Gastroesophageal sphincter (tissue), 4 donors: ENCODE measurements around the gene TMEM131L. TPM values are rescaled to one million over a fixed set of nuclear protein-coding genes. Genes with fewer than 3 reads are reported as not detected.
A peak's percentile ranks its signal among the peaks of the same experiment; 100 is the strongest.

Experiments used
- ATAC-seq: fragments of 150-250 bp; one replicate; pipeline ENCODE4 v1.9.1; 2016; ENCODE audit warnings: mild to moderate bottlenecking, moderate library complexity
- H3K27ac ChIP-seq, 4 donors: fragments of 200-600 bp; sonication (generic) in 3 of 4; 1 replicate in 3 of 4; 2 replicates in 1 of 4; pipeline ENCODE4 v1.5.1; 2016 to 2019
- H3K27me3 ChIP-seq: fragments of 200-600 bp; sonication (generic); one replicate; pipeline ENCODE4 v1.5.1; 2019
- H3K36me3 ChIP-seq, 2 donors: fragments of 200-600 bp; sonication (generic); one replicate each; pipeline ENCODE4 v1.5.1; 2019; ENCODE audit warnings: control low read depth in 1 of 2
- H3K4me1 ChIP-seq, 3 donors: fragments of 200-600 bp; sonication (generic); 1 replicate in 2 of 3; 2 replicates in 1 of 3; pipeline ENCODE4 v1.5.1; 2016 to 2019; ENCODE audit warnings: control low read depth in 2 of 3
- H3K4me3 ChIP-seq, 2 donors: fragments of 200-600 bp; sonication (generic); one replicate each; pipeline ENCODE4 v1.5.1; 2019; ENCODE audit warnings: mild to moderate bottlenecking in 1 of 2, moderate library complexity in 1 of 2
- H3K9me3 ChIP-seq, 3 donors: fragments of 200-600 bp; sonication (generic); one replicate each; pipeline ENCODE4 v1.5.1; 2017 to 2019; ENCODE audit warnings: control low read depth in 2 of 3
- CTCF ChIP-seq, 4 experiments: fragments of 200-600 bp in 2 of 4; fragments of 450-650 bp in 2 of 4; sonication (generic) in 1 of 4; IDR thresholded peaks; one replicate each; pipeline ENCODE4 v1.5.1; 2017 to 2019; ENCODE audit warnings: antibody characterized with exemption in 4 of 4, mild to moderate bottlenecking in 2 of 4, moderate library complexity in 2 of 4
- EP300 ChIP-seq: sonication (generic); formaldehyde crosslinking; IDR thresholded peaks from one replicate; pipeline ENCODE4 v1.6.1; 2017; ENCODE audit warnings: antibody characterized with exemption, mild to moderate bottlenecking
- POLR2A ChIP-seq, 2 donors: fragments of 450-650 bp; IDR thresholded peaks; one replicate each; pipeline ENCODE4 v1.6.1; 2017; ENCODE audit warnings: antibody characterized with exemption in 2 of 2, mild to moderate bottlenecking in 2 of 2, moderate library complexity in 1 of 2
- POLR2AphosphoS5 ChIP-seq: sonication (generic); formaldehyde crosslinking; IDR thresholded peaks from one replicate; pipeline ENCODE4 v1.6.1; 2017; ENCODE audit warnings: antibody characterized with exemption
- WGBS, 2 donors: methylation state at CpG; one replicate each; pipeline ENCODE4 v1.1.5; 2018; ENCODE audit warnings: low coverage in 1 of 2; 5-methylcytosine and 5-hydroxymethylcytosine counted together
- total RNA-seq, 4 donors: library from RNA; depleted of rRNA; stranded (reverse); fragments of >200 nt; gene quantifications; one replicate each; pipeline ENCODE4 v1.1.0, GENCODE V29; 2016

TMEM131L gene
- total RNA-seq, 4 donors from 2014 or later: 14.2 to 24.0 (median 18.4) TPM

- 20 to 83% methylated on average over 1 of the region's 1 CpG for WGBS, 2 donors
- ATAC-seq: no peak
- Histone ChIP-seq H3K27ac (no peak overlapping the region), H3K4me3 (no peak overlapping the region), H3K9me3 (peaks cover 0 to 5% (median 0%) of the 10 kb centered on the region in 3 donors), H3K27me3 (no peaks in the 10 kb centered on the region), H3K36me3 (no peaks in the 10 kb centered on the region), H3K4me1 (no peaks in the 10 kb centered on the region)
- TF ChIP-seq POLR2AphosphoS5: no peak
- no peak for TF ChIP-seq EP300
- no peak for TF ChIP-seq POLR2A (IDR thresholded peaks at IDR 0.05)
- no peak for TF ChIP-seq CTCF (IDR thresholded peaks at IDR 0.05)
Measured at GRCh38 chr4:153645183-153645582, 179.0 kb downstream of the TMEM131L start.

GRCh38 chr4:153646261-153646660 lies 180.1 kb downstream of the TMEM131L start:
- Histone ChIP-seq H3K27ac (no peak overlapping the region), H3K4me3 (no peak overlapping the region), H3K36me3 (no peaks in the 10 kb centered on the region), H3K9me3 (peaks cover 0 to 5% (median 0%) of the 10 kb centered on the region in 3 donors), H3K4me1 (no peaks in the 10 kb centered on the region), H3K27me3 (no peaks in the 10 kb centered on the region)
- TF ChIP-seq POLR2AphosphoS5 (no peak), CTCF (IDR thresholded peaks at IDR 0.05) (no peak), POLR2A (IDR thresholded peaks at IDR 0.05) (no peak), EP300 (no peak)
- no peak for ATAC-seq
- WGBS, 2 donors: 70 to 77% methylated on average over 1 of the region's 1 CpG

- no peaks in the 10 kb centered on the region for H3K36me3 ChIP-seq
- WGBS, 2 donors: 100% methylated on average over 1 of the region's 1 CpG; no CpG with 5 or more reads in 1 of the 2 donors
- no peak for ATAC-seq
- H3K27ac ChIP-seq: no peak overlapping the region
- H3K27me3 ChIP-seq: no peaks in the 10 kb centered on the region
- TF ChIP-seq EP300 (no peak), POLR2AphosphoS5 (no peak), CTCF (IDR thresholded peaks at IDR 0.05) (no peak)
- H3K4me3 ChIP-seq: no peak overlapping the region
- H3K4me1 ChIP-seq: no peaks in the 10 kb centered on the region
- H3K9me3 ChIP-seq: peaks cover 0 to 5% (median 0%) of the 10 kb centered on the region in 3 donors
Measured at GRCh38 chr4:153646978-153647377, 180.8 kb downstream of the TMEM131L start.

GRCh38 chr4:153647975-153648374 lies 181.8 kb downstream of the TMEM131L start:
- TF ChIP-seq POLR2AphosphoS5 (no peak), EP300 (no peak), POLR2A (IDR thresholded peaks at IDR 0.05) (no peak)
- Histone ChIP-seq H3K4me3 (no peak overlapping the region), H3K9me3 (peaks cover 0 to 5% (median 0%) of the 10 kb centered on the region in 3 donors), H3K27me3 (no peaks in the 10 kb centered on the region), H3K4me1 (no peaks in the 10 kb centered on the region), H3K27ac (no peak overlapping the region), H3K36me3 (no peaks in the 10 kb centered on the region)
- ATAC-seq: no peak
- 64 to 86% methylated on average over 2 to 4 of the region's 4 CpGs for WGBS, 2 donors

GRCh38 chr4:153649572-153649991 lies 183.4 kb downstream of the TMEM131L start:
- H3K4me3 ChIP-seq: no peak overlapping the region
- 54 to 73% methylated on average over 3 to 6 of the region's 6 CpGs for WGBS, 2 donors
- no peak for ATAC-seq
- no peaks in the 10 kb centered on the region for H3K27me3 ChIP-seq
- H3K27ac ChIP-seq: no peak overlapping the region
- H3K4me1 ChIP-seq: no peaks in the 10 kb centered on the region
- TF ChIP-seq POLR2AphosphoS5 (no peak), CTCF (IDR thresholded peaks at IDR 0.05) (peak in 1 of 4 experiments; percentile 8), POLR2A (IDR thresholded peaks at IDR 0.05) (no peak)
- H3K9me3 ChIP-seq: peaks cover 0 to 5% (median 0%) of the 10 kb centered on the region in 3 donors
- no peaks in the 10 kb centered on the region for H3K36me3 ChIP-seq
